Endothelial cell of umbilical vein (primary cell): Measurements from ENCODE around the gene ALDH1A3.

Experiments used
- CTCF ChIP-seq, 2 donors: IDR thresholded peaks; 1 replicate in 1 of 2; 2 replicates in 1 of 2; pipeline ENCODE4 v1.5.1; 2011; ENCODE audit warnings: low read length in 2 of 2, mild to moderate bottlenecking in 2 of 2, moderate library complexity in 2 of 2, control low read depth in 1 of 2, inconsistent platforms in 1 of 2, low read depth in 1 of 2; ENCODE audit not compliant: insufficient read depth in 1 of 2; ENCODE audit errors: extremely low read depth in 1 of 2
- EZH2 ChIP-seq: IDR thresholded peaks from 2 replicates; pipeline ENCODE4 v1.6.1; 2012; ENCODE audit warnings: borderline replicate concordance, low read depth, mild to moderate bottlenecking, moderate library complexity, low read length, inconsistent platforms; ENCODE audit not compliant: severe bottlenecking
- FOS ChIP-seq: IDR thresholded peaks from 2 replicates; pipeline ENCODE4 v1.6.1; 2011; ENCODE audit warnings: mild to moderate bottlenecking, low read length, moderate library complexity, borderline replicate concordance; ENCODE audit not compliant: insufficient read depth
- GATA2 ChIP-seq: IDR thresholded peaks from 2 replicates; pipeline ENCODE4 v1.7.0; 2011; ENCODE audit warnings: low read depth, mild to moderate bottlenecking, moderate library complexity, mixed read lengths, low read length; ENCODE audit not compliant: insufficient read length, insufficient read depth
- JUN ChIP-seq: IDR thresholded peaks from 2 replicates; pipeline ENCODE4 v1.6.1; 2011; ENCODE audit warnings: borderline replicate concordance, low read depth; ENCODE audit not compliant: insufficient read length, insufficient read depth
- MAX ChIP-seq: IDR thresholded peaks from 2 replicates; pipeline ENCODE4 v1.6.1; 2011; ENCODE audit not compliant: insufficient read depth, insufficient read length
- MYC ChIP-seq: IDR thresholded peaks from one replicate; pipeline ENCODE4 v1.6.1; 2011; ENCODE audit warnings: mild to moderate bottlenecking, low read depth, low read length
- POLR2A ChIP-seq: IDR thresholded peaks from 2 replicates; pipeline ENCODE4 v1.6.1; 2012; ENCODE audit warnings: low read depth, mild to moderate bottlenecking, control low read depth, low read length
- POLR2AphosphoS5 ChIP-seq: IDR thresholded peaks from 2 replicates; pipeline ENCODE4 v1.6.1; 2012; ENCODE audit warnings: low read depth, mild to moderate bottlenecking, control low read depth, low read length, moderate library complexity; ENCODE audit not compliant: insufficient read depth

GRCh38 chr15:100925480-100925879, 45.8 kb downstream of the ALDH1A3 start:
- no peak for TF ChIP-seq CTCF (IDR thresholded peaks at IDR 0.05; ENCODE audit: extremely low read depth in 1 of 2, insufficient read depth in 1 of 2, low read depth in 1 of 2, low read length in 2 of 2)
- TF ChIP-seq POLR2A = no peak
- TF ChIP-seq FOS = no peak
- TF ChIP-seq MAX = no peak
- no peak for TF ChIP-seq POLR2AphosphoS5
- TF ChIP-seq EZH2 = no peak
- no peak for TF ChIP-seq GATA2
- TF ChIP-seq JUN = no peak
- no peak for TF ChIP-seq MYC
